HFF-Myc (cell line): ENCODE results near the gene VGLL1.

ENCODE experiments used
- DNase-seq: peaks from one replicate; pipeline ENCODE4 v3.0.0-alpha.2; 2011; ENCODE audit warnings: low read depth; ENCODE audit errors: extremely low read depth
- H3K4me3 ChIP-seq: replicated peaks from 2 replicates; pipeline ENCODE4 v1.5.1; 2011; ENCODE audit warnings: low read depth, mild to moderate bottlenecking, control low read depth, low read length
- CTCF ChIP-seq: IDR thresholded peaks from 2 replicates; pipeline ENCODE4 v1.5.1; 2012; ENCODE audit warnings: mild to moderate bottlenecking, low read depth, low read length, control low read depth; ENCODE audit errors: missing control alignments

VGLL1 gene

GRCh38 chrX:136496764-136497555, 35.1 kb upstream of the VGLL1 start:
- DNase-seq: peak; percentile 47
- H3K4me3 ChIP-seq: peak overlapping the region; percentile 70
- TF ChIP-seq CTCF: no peak

GRCh38 chrX:136497556-136498052, 34.4 kb upstream of the VGLL1 start, which contains the start of gene HTATSF1:
Gene HTATSF1 (plus strand): TSS chrX:136497592. CDS start chrX:136497685, 93 bp downstream.
- TF ChIP-seq CTCF: no peak
- H3K4me3 ChIP-seq: peak within 1 kb of the TSS; percentile 70
- no peak for DNase-seq

GRCh38 chrX:136519069-136519468, 12.9 kb upstream of the VGLL1 start:
- no peak for TF ChIP-seq CTCF
- no peak for DNase-seq

GRCh38 chrX:136523770-136524169, 8.2 kb upstream of the VGLL1 start:
- TF ChIP-seq CTCF: no peak
- H3K4me3 ChIP-seq: no peak overlapping the region
- no peak for DNase-seq

More at GRCh38 chrX:136519069-136519468, 12.9 kb upstream of the VGLL1 start:
- no peak overlapping the region for H3K4me3 ChIP-seq

- TF ChIP-seq CTCF: no peak
- peak; percentile 40 for DNase-seq
- H3K4me3 ChIP-seq: no peak overlapping the region
These were observed 6.0 kb upstream of the VGLL1 start for GRCh38 chrX:136525738-136526606.

- H3K4me3 ChIP-seq: no peak overlapping the region
- no peak for DNase-seq
- no peak for TF ChIP-seq CTCF
These were observed 3.2 kb upstream of the VGLL1 start for GRCh38 chrX:136528645-136529315.
